ENCODE data around the gene TMEM63C.

TMEM63C gene

GRCh38 chr14:77212097-77212870, 30.7 kb downstream of the TMEM63C start:
- no peak for TF ChIP-seq POLR2A (IDR thresholded peaks at IDR 0.05; ENCODE audit: low read depth, low read length)
- no peak for DNase-seq (ENCODE audit: insufficient read length, low spot score)
- FAIRE-seq = no peak

- FAIRE-seq (no peak), DNase-seq (ENCODE audit: insufficient read length, low spot score) (peak; percentile 35)
- TF ChIP-seq POLR2A (IDR thresholded peaks at IDR 0.05; ENCODE audit: low read depth, low read length) = no peak
Measured at GRCh38 chr14:77212943-77213678, 31.5 kb downstream of the TMEM63C start.

GRCh38 chr14:77213679-77214016, 32.0 kb downstream of the TMEM63C start:
- FAIRE-seq (no peak), DNase-seq (ENCODE audit: insufficient read length, low spot score) (no peak)
- no peak for TF ChIP-seq POLR2A (IDR thresholded peaks at IDR 0.05; ENCODE audit: low read depth, low read length)

- DNase-seq (ENCODE audit: insufficient read length, low spot score) (no peak), FAIRE-seq (no peak)
- TF ChIP-seq POLR2A (IDR thresholded peaks at IDR 0.05; ENCODE audit: low read depth, low read length) = no peak
Measured at GRCh38 chr14:77214216-77214615, 32.6 kb downstream of the TMEM63C start.

- no peak for TF ChIP-seq POLR2A (IDR thresholded peaks at IDR 0.05; ENCODE audit: low read depth, low read length)
- FAIRE-seq = no peak
- no peak for DNase-seq (ENCODE audit: insufficient read length, low spot score)
Measured at GRCh38 chr14:77217551-77217950, 36.0 kb downstream of the TMEM63C start.

- no peak for TF ChIP-seq POLR2A (IDR thresholded peaks at IDR 0.05; ENCODE audit: low read depth, low read length)
- no peak for FAIRE-seq
- DNase-seq (ENCODE audit: insufficient read length, low spot score) = no peak
Measured at GRCh38 chr14:77219591-77219990, 38.0 kb downstream of the TMEM63C start.

- DNase-seq (ENCODE audit: insufficient read length, low spot score) (no peak), FAIRE-seq (no peak)
- TF ChIP-seq POLR2A (IDR thresholded peaks at IDR 0.05; ENCODE audit: low read depth, low read length) = no peak
Measured at GRCh38 chr14:77220246-77221017, 38.8 kb downstream of the TMEM63C start.

- TF ChIP-seq POLR2A (IDR thresholded peaks at IDR 0.05; ENCODE audit: low read depth, low read length) = no peak
- DNase-seq (ENCODE audit: insufficient read length, low spot score) = no peak
- FAIRE-seq = no peak
Measured at GRCh38 chr14:77221241-77221871, 39.8 kb downstream of the TMEM63C start.

- no peak for TF ChIP-seq POLR2A (IDR thresholded peaks at IDR 0.05; ENCODE audit: low read depth, low read length)
- FAIRE-seq = no peak
- no peak for DNase-seq (ENCODE audit: insufficient read length, low spot score)
Measured at GRCh38 chr14:77222546-77223225, 41.1 kb downstream of the TMEM63C start.

- no peak for TF ChIP-seq POLR2A (IDR thresholded peaks at IDR 0.05; ENCODE audit: low read depth, low read length)
- FAIRE-seq = no peak
- DNase-seq (ENCODE audit: insufficient read length, low spot score) = no peak
Measured at GRCh38 chr14:77224212-77224611, 42.6 kb downstream of the TMEM63C start.

GRCh38 chr14:77225254-77225653, 43.7 kb downstream of the TMEM63C start:
- FAIRE-seq (no peak), DNase-seq (ENCODE audit: insufficient read length, low spot score) (no peak)
- TF ChIP-seq POLR2A (IDR thresholded peaks at IDR 0.05; ENCODE audit: low read depth, low read length) = no peak

- no peak for DNase-seq (ENCODE audit: insufficient read length, low spot score)
- no peak for FAIRE-seq
- TF ChIP-seq POLR2A (IDR thresholded peaks at IDR 0.05; ENCODE audit: low read depth, low read length) = no peak
Measured at GRCh38 chr14:77225892-77226557, 44.4 kb downstream of the TMEM63C start.

- no peak for FAIRE-seq
- TF ChIP-seq POLR2A (IDR thresholded peaks at IDR 0.05; ENCODE audit: low read depth, low read length) = no peak
- no peak for DNase-seq (ENCODE audit: insufficient read length, low spot score)
Measured at GRCh38 chr14:77228056-77228455, 46.5 kb downstream of the TMEM63C start.

Data from H54 (cell line).